ENCODE data around the gene FRMD7.
"Not testable (repeated sequence)": the region's sequence is repeated elsewhere in the genome, so short reads cannot be mapped to it uniquely, and the experiment has no call there.

The FRMD7 gene

GRCh38 chrX:132092439-132093065, 35.3 kb downstream of the FRMD7 start:
- DNase-seq, result no peak

- DNase-seq, result no peak
These were observed 37.2 kb downstream of the FRMD7 start for GRCh38 chrX:132090403-132091159.

- no peak for DNase-seq
These were observed 39.0 kb downstream of the FRMD7 start for GRCh38 chrX:132088864-132089263.

- DNase-seq, result no peak
These were observed 41.1 kb downstream of the FRMD7 start for GRCh38 chrX:132086672-132087071.

- DNase-seq, result no peak
These were observed 42.0 kb downstream of the FRMD7 start for GRCh38 chrX:132085786-132086185.

GRCh38 chrX:132077912-132078311, 49.9 kb downstream of the FRMD7 start:
- DNase-seq, result no peak

- no peak for DNase-seq
These were observed 50.4 kb downstream of the FRMD7 start for GRCh38 chrX:132077414-132077813.

- no peak for DNase-seq
These were observed 56.6 kb downstream of the FRMD7 start for GRCh38 chrX:132071254-132071653.

GRCh38 chrX:132068405-132068804, 59.4 kb downstream of the FRMD7 start:
- no peak for DNase-seq

- DNase-seq, result no peak
These were observed 64.0 kb downstream of the FRMD7 start for GRCh38 chrX:132063862-132064261.

GRCh38 chrX:132063334-132063733, 64.5 kb downstream of the FRMD7 start:
- no peak for DNase-seq

- DNase-seq, result no peak
These were observed 67.8 kb downstream of the FRMD7 start for GRCh38 chrX:132059973-132060540.

- DNase-seq, result no peak
These were observed 68.8 kb downstream of the FRMD7 start for GRCh38 chrX:132058975-132059374.

GRCh38 chrX:132058050-132058449, 69.8 kb downstream of the FRMD7 start:
- no peak for DNase-seq

- not testable (repeated sequence) for DNase-seq
These were observed 76.0 kb downstream of the FRMD7 start for GRCh38 chrX:132051778-132052177.

GRCh38 chrX:132046533-132046932, 81.3 kb downstream of the FRMD7 start:
- no peak for DNase-seq

- no peak for DNase-seq
These were observed 82.4 kb downstream of the FRMD7 start for GRCh38 chrX:132045456-132045855.

- no peak for DNase-seq
These were observed 82.9 kb downstream of the FRMD7 start for GRCh38 chrX:132044953-132045352.

GRCh38 chrX:132043977-132044376, 83.8 kb downstream of the FRMD7 start:
- no peak for DNase-seq

GRCh38 chrX:132041015-132041414, 86.8 kb downstream of the FRMD7 start:
- DNase-seq, result no peak

GRCh38 chrX:132040066-132040465, 87.8 kb downstream of the FRMD7 start:
- DNase-seq, result no peak

- DNase-seq, result no peak
These were observed 90.3 kb downstream of the FRMD7 start for GRCh38 chrX:132037479-132037993.

GRCh38 chrX:132034648-132035047, 93.2 kb downstream of the FRMD7 start:
- no peak for DNase-seq

- DNase-seq, result no peak
These were observed 94.7 kb downstream of the FRMD7 start for GRCh38 chrX:132033166-132033565.

Measured in SIG-M5 (cell line).